AG04450 (cell line): ENCODE measurements around the gene TPGS1. TPM values are rescaled to one million over a fixed set of nuclear protein-coding genes. Genes with fewer than 3 reads are reported as not detected.

ENCODE experiments used
- CTCF ChIA-PET: fragments of 300-600, 350-600 bp; formaldehyde crosslinking; extraction: SDS; loops from one replicate; lab custom pipeline; 2022; ENCODE audit warnings: antibody characterized with exemption, inconsistent platforms; lab: Charles Lee
- POLR2A ChIA-PET: fragments of 350-600 bp; formaldehyde crosslinking; extraction: SDS; loops from one replicate; lab custom pipeline; 2021; ENCODE audit warnings: antibody characterized with exemption, inconsistent platforms; lab: Yijun Ruan, JAX
- DNase-seq: peaks from one replicate; pipeline ENCODE4 v3.0.0-alpha.2; 2011; ENCODE audit warnings: low read depth, low spot score
- H3K27ac ChIP-seq: one replicate; pipeline ENCODE4 v1.5.1; 2012; ENCODE audit warnings: low read depth, low read length, control low read depth
- H3K27me3 ChIP-seq: one replicate; pipeline ENCODE4 v1.6.0; 2012; ENCODE audit warnings: low read length; ENCODE audit not compliant: control insufficient read depth, insufficient read depth
- H3K4me3 ChIP-seq: 2 replicates; pipeline ENCODE4 v1.5.1; 2011; ENCODE audit warnings: mild to moderate bottlenecking, low read depth, low read length, control low read depth
- H3K9me3 ChIP-seq: 2 replicates; pipeline ENCODE4 v1.5.1; 2012; ENCODE audit warnings: low read length; ENCODE audit not compliant: control insufficient read depth, insufficient read depth
- polyA plus RNA-seq: library from polyadenylated mRNA; depleted of rRNA; stranded (reverse); fragments of >200 nt; gene quantifications from 2 replicates; pipeline ENCODE4 v1.2.3, GENCODE V29; 2011
- TF ChIP-seq, protein P1 (sequence below): IDR thresholded peaks from 2 replicates; pipeline ENCODE4 v1.5.1; 2011; ENCODE audit warnings: low read depth, low read length, control low read depth, inconsistent platforms

The TPGS1 gene
- polyA plus RNA-seq, 1 experiment = 2.6 TPM

DNA sequence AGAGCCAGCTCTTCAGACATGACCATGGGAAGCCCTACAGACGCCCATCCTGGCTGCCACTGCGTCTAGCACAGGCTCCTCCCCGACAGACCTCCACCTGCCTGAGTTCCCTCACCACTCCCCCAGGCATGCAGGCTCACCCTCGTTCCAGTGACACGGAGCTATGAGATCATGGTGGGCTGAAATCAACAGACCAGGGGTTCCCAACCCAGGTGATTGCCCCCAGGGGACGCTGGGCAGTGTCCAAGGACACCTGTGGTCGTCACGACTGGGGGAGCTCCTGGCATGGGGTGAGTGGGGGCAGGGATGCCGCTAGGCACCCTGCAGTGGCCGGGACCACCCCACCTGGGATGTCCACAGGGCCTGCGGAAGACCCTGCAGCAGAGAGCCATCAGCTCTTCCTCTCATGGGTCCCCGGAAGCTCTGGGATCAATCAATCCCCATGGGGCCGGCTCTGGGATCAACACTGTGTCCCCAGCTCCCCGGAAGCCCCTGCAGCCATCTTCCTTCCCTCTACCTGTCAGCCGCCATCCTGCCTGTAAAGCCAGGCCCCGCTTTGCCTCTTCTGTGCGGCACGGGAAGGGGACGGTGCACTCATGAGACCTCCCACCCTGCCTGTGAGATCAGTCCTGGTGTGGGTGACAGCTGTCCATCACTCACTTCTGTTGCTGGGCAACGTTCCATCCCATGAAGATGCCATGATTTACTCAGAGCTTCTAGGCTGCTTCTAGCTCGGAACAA lies 23.8 kb upstream of the TPGS1 start:
- H3K27ac ChIP-seq = no peak overlapping the region

DNA sequence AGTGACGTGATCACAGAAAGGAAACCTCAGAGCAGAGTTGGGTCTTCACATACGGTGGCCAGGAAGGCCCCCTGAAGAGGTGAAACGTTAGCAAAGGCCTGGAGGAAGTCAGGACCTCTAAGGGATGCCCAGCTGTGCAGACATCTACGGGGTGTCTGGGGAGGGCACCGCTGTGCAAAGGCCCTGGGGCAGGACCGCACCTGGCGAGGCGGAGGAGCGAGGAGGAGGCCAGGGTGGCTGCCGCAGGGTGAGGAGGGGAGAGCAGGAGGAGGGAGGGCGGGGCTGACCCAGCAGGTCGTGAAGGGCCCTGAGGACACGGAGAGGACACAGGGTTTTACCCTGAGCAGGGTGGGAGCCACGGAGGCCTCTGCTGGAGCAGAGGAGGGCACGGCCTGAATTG lies 22.8 kb upstream of the TPGS1 start:
- POLR2A ChIA-PET = no interaction called here
- CTCF ChIA-PET = no interaction called here
- no peak overlapping the region for H3K4me3 ChIP-seq
- DNase-seq = no peak
- no peak overlapping the region for H3K27ac ChIP-seq
- TF ChIP-seq, protein P1, sequence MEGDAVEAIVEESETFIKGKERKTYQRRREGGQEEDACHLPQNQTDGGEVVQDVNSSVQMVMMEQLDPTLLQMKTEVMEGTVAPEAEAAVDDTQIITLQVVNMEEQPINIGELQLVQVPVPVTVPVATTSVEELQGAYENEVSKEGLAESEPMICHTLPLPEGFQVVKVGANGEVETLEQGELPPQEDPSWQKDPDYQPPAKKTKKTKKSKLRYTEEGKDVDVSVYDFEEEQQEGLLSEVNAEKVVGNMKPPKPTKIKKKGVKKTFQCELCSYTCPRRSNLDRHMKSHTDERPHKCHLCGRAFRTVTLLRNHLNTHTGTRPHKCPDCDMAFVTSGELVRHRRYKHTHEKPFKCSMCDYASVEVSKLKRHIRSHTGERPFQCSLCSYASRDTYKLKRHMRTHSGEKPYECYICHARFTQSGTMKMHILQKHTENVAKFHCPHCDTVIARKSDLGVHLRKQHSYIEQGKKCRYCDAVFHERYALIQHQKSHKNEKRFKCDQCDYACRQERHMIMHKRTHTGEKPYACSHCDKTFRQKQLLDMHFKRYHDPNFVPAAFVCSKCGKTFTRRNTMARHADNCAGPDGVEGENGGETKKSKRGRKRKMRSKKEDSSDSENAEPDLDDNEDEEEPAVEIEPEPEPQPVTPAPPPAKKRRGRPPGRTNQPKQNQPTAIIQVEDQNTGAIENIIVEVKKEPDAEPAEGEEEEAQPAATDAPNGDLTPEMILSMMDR = no peak
- H3K9me3 ChIP-seq = peaks cover 24% of the 10 kb centered on the region
- no peaks in the 10 kb centered on the region for H3K27me3 ChIP-seq

More for the DNA sequence above, 23.8 kb upstream of the TPGS1 start:
- H3K27me3 ChIP-seq = no peaks in the 10 kb centered on the region
- POLR2A ChIA-PET = no interaction called here
- no peak for DNase-seq
- CTCF ChIA-PET = interaction anchor here (0.6 to 1.3 kb wide), 2 partner anchors 23 to 92 kb away, joined by 3 to 4 read pairs; no protein-coding TSS in a partner anchor
- TF ChIP-seq, protein P1 = no peak
- H3K4me3 ChIP-seq = no peak overlapping the region
- peaks cover 24% of the 10 kb centered on the region for H3K9me3 ChIP-seq

DNA sequence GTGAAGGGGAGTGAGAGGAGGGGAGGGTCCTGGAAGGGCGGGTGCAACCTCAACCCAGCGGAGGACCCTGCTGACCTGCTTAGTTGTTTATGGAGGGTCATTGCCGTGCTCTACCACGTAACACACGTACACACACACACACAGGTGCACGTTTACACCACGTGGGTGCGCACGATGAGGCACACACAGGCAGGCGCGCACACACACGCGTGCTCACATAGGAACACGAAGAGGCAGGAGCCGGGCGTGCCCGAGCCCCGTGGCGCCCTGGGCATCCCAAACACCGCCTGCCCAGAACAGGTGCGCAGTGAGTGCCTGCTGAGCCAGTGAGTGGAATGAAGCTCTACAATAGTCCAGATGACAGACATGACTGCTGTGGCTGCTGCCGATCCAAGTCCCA lies 22.2 kb upstream of the TPGS1 start:
- H3K27ac ChIP-seq = peak overlapping the region; percentile 11
- peaks cover 21% of the 10 kb centered on the region for H3K9me3 ChIP-seq
- DNase-seq = no peak
- H3K4me3 ChIP-seq = no peak overlapping the region
- ChIA-PET POLR2A (no interaction called here), CTCF (no interaction called here)
- TF ChIP-seq, protein P1 = no peak
- no peaks in the 10 kb centered on the region for H3K27me3 ChIP-seq

DNA sequence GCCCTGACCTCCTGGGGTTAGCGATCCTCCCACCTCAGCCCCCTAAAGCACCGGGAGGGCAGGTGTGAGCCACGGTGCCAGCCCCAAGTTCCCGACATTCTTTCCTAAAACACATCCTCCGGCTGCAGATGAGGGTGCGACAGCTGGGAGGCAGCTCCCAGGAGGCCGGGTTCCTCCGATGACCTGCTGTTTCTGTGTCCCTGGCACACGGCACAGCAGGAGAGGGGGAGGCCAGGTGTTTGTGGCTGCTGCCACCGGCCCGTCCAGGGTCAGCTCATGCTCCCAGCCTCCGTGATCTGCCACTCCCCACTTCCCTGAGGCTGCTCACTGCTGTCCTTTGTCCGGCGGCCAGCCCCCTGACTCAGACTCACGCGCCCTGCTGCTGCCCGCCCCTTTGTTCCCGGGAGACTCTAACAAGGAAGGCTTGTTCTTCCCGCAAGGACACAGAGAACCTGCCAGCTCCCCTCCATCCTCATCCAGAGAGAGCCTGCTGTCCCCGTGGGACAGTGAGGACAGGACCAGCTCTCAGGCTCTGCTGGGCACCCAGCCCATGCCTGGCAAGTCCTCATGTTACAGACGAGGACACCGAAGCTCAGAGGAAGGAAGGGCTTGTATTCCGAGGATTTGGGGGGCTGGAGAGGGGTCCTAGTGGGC lies 21.6 kb upstream of the TPGS1 start:
- ChIA-PET CTCF (no interaction called here), POLR2A (interaction anchor here (0.6 kb wide), 1 partner anchor 22 kb away, joined by 3 read pairs; no protein-coding TSS in a partner anchor)
- Histone ChIP-seq H3K27me3 (no peaks in the 10 kb centered on the region), H3K9me3 (peaks cover 18% of the 10 kb centered on the region), H3K4me3 (no peak overlapping the region), H3K27ac (peak overlapping the region; percentile 39)
- TF ChIP-seq, protein P1 = no peak
- no peak for DNase-seq
